ENCODE results near the gene DAPK1.

Gene DAPK1

GRCh38 chr9:87613265-87614111 is 115.8 kb downstream of the DAPK1 start:
- DNase-seq (ENCODE audit: low spot score) = no peak

- DNase-seq (ENCODE audit: low spot score) = no peak
Measured at GRCh38 chr9:87614397-87614796, 116.7 kb downstream of the DAPK1 start.

- no peak for DNase-seq (ENCODE audit: low spot score)
Measured at GRCh38 chr9:87615136-87615535, 117.5 kb downstream of the DAPK1 start.

GRCh38 chr9:87615547-87616148 is 118.0 kb downstream of the DAPK1 start:
- no peak for DNase-seq (ENCODE audit: low spot score)

- DNase-seq (ENCODE audit: low spot score) = no peak
Measured at GRCh38 chr9:87618226-87618625, 120.6 kb downstream of the DAPK1 start.

DNA sequence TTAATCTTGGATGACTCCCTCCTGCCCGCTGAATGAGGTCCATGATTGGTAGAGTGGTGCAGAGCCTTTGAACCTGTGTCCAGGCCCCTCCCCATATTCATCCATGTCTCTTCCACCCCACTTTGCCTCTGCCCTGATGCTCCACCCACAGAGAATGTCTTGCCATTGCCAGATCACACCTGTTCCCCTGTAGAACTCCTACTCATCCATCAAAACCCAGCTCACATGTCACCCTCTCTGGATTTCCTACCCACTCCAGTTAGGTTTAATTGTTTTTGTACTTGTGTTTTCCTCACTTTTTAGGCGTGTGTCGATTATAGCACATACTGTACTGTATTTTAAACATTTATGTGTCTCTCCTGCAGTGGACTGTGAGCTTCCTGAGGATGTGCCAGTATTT is 121.3 kb downstream of the DAPK1 start:
- no peak for DNase-seq (ENCODE audit: low spot score)

DNA sequence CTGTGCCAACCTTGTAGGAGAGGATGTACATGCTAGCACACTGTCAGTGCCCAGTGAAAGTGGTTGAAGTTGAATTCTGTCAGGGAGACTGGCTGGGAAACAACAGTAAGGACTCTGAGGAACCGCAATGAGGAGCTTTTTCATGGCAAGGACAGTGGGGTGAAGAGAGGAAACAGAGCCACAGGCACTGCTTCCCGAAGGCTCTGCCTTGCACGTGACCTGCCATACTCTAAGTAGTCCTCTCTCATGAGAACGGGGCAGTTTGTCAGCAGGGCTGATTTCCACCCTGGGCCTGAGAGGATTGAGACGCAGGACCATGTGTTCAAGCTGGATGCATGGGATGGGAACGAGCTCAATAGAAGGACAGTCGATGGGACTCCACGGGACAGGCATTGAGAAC is 121.7 kb downstream of the DAPK1 start:
- DNase-seq (ENCODE audit: low spot score) = no peak

GRCh38 chr9:87620731-87621322 is 123.2 kb downstream of the DAPK1 start:
- no peak for DNase-seq (ENCODE audit: low spot score)

DNA sequence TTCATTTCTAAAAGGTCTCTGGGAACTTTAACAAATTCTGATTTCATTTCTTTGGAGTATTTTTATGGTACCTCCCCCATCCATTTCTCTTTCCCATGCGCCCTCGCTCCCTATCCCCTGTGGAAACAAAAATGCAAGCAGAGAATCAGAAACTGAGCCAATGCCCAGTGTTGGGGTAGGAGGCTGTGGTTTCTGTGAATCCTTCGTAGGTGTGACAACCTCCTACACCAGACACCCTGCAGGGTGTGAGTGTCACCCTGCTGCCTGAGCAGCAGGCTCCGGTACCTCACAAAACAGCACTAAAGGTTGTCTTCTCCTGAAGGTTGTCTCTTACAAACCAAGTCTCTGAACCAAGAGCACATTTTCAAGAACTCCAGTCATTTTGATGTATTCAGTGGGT is 124.4 kb downstream of the DAPK1 start:
- no peak for DNase-seq (ENCODE audit: low spot score)

DNA sequence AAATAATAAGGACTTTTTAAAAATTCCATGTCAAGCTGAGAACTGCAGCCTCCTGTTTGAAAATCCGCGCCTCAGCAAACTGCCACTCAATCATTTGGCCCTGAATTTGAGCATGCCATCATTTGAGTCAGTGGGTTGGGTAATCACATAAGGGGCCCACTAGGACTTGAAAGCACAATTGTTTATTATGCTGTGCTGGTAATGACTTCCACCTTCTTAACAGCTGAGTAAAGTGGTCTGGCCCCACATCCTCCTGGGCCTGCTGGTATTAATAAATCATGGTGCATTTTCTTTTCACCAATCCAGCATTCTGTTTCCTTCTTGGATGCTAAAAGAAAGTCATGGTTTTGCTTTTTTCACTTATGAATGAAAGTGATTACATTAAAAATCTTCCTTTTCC is 125.3 kb downstream of the DAPK1 start:
- no peak for DNase-seq (ENCODE audit: low spot score)

DNA sequence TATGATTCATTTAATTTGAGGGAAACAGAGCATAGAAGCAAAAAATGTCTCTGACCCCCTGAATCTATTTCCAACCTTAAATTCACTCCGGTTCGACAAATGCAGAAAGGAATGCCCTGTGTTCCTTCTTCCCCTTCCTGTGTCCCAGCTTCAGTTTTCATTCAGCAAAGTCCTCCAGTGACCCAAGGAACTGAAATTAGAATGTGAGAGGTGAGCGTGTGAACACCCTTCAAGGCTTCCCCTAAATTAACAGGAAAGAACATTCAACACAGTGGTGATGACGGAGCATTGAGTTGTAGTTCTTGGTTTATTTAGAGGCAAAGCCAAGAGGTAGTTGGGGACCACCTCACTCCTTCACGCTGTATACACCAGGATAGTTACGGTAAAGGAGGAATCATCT is 130.7 kb downstream of the DAPK1 start:
- no peak for DNase-seq (ENCODE audit: low spot score)

DNA sequence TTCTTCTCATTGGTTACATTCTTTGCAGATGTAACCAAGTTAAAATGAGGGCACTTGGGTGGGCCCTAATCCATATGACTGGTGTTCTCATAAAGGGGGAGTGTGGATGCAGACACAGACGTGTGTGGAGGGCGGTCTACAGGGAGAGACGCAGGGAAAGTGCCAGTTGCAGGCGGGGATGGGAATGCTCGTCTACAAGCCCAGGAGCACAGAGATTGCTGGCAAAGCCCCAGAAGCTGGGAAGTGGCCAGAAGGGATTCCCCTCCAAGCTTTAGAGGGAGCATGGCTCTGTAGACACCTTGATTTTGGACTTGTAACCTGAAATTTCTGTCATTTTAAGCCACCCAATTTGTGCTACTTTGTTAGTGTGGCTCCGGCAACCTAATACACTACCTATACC is 131.4 kb downstream of the DAPK1 start:
- DNase-seq (ENCODE audit: low spot score) = no peak

- DNase-seq (ENCODE audit: low spot score) = no peak
Measured at GRCh38 chr9:87630266-87630665, 132.6 kb downstream of the DAPK1 start.

DNA sequence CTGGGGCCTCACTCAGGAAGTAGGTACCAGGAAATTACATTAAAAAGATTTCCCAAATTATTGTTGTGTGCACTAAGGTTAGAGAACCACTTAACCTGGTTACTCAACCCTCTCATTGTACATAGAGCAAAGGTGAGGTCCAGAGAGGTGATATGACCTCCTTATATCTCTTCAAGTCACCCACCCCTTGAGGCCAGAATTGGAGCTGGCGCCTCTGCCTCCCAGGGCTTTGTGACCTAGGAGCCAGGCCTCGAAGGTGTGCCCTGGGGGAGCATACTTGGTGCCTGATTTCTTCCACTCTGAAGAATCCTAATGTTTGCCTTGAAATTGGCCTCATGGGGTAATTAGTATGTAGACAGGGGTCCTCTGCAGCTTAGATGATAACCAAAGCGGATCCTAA is 133.2 kb downstream of the DAPK1 start:
- no peak for DNase-seq (ENCODE audit: low spot score)

DNA sequence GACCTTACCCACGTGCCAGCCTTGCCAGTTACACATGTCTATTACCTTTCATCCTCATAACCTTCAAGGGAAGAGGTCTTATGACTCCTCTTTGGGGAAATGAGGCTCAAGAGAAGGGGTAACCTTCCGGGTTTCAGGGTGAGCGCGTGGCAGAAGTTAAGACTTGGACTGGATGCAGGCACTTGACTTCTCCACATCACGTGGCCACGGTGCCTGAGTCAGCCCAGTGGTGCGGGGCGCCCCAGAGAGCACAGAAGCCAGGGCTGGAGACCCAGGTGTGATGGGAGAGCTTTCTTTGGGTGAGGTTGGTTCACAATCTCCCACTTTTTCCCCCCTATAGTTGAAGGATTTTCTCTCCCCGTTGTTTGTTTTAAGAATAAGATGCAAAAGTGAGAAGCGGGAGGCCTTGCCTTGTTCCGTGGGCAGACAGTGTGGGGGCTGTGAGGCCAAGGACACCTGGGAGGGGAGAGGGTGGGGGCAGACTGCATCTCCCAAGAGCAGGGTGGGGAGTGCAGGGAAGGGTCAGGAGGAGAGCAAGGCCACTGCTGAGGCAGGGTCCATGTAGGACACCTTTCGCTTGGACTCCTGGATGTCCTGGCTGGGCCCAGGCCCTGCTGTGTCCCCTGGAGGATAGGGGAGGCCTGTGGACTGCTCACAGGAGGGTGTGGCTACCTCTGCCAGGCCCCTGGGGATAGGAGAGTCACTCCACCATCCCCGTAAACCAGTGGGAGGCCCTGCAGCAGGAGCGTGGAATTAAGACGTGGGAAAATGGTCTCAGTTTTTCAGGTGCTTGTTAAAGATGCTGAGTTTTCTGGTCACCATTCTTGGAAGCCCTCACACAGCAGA is 138.2 kb downstream of the DAPK1 start:
- no peak for DNase-seq (ENCODE audit: low spot score)

GRCh38 chr9:87638292-87638691 is 140.6 kb downstream of the DAPK1 start:
- no peak for DNase-seq (ENCODE audit: low spot score)

DNA sequence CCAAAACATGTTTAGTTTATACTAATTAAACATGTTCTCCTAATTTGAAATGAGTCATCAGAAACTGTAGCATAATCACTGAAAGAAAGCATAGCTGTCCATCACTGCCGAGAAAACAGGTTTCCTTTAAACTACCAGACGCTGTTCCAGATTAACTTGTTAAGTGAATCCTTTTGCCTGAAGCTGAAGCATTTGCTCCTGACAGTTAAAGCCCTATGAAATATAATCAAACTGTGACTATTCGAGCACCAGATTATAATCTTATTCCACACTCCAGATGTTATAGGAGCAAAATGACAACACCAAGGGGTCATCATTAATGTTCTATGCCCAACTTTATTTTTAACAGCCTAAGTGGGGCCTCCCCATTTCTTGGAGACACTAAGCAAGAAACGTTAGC is 142.3 kb downstream of the DAPK1 start:
- DNase-seq (ENCODE audit: low spot score) = no peak

DNA sequence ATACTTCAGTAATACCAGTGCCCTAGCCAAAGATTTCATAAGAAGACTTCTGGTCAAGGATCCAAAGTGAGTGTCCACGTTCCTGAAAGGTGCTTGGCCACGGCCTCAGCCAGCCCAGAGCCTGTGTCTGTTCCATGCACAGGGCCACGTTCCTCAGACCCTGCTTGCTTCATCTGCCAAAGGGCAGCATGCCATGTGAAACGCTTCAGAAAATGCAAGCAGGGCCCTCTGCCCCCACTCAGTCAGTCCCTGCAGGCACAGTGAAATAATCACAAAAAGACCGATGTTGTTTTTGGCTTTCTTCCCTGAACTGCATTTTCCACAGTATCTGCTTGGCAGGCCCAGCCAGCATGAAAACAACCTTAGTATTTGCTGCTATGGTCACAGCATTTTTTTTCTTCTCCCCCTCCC is 142.7 kb downstream of the DAPK1 start:
- DNase-seq (ENCODE audit: low spot score) = no peak

- DNase-seq (ENCODE audit: low spot score) = no peak
Measured at GRCh38 chr9:87641067-87641466, 143.4 kb downstream of the DAPK1 start.

- DNase-seq (ENCODE audit: low spot score) = no peak
Measured at GRCh38 chr9:87642330-87643106, 144.9 kb downstream of the DAPK1 start.

DNA sequence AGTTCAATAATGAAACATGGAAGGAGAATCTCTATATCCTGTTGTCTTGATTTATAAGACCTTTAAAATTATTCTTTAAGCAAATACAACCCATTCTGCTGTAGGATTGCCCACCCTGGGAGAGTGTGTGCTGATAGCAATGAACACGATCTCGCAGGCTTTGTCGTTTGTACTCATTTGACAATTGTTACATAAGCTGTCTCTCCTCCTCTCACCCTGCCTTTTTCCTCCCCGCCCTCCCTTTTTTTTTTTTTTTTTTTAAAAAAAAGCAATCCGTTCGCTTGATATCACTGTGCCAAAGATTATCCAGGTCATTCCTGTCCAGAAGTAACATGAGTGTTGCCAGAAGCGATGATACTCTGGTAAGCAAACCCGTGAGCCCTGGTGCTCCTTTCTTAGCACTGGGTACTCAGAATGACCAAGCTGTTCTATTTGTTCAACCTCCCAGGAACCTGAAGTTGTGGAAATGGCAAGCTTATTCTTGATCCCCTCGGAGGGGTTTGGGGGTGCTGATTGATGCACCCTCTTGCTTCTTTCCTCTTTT is 145.5 kb downstream of the DAPK1 start:
- DNase-seq (ENCODE audit: low spot score) = no peak

Data from activated CD4-positive, alpha-beta T cell treated with anti-CD3 and anti-CD28 coated beads, Interleukin-2, Interleukin-4, amounts not matched to agents 100 ng/mL and 50 ng/mL, durations not matched to agents 16 hours and 8 hours (primary cell).